NT2/D1 (cell line): Measurements from ENCODE around the gene KCNQ1.

ENCODE experiments used
- SUZ12 ChIP-seq: IDR thresholded peaks from 2 replicates; pipeline ENCODE4 v1.6.1; 2011; ENCODE audit not compliant: insufficient read length, insufficient read depth; ENCODE audit errors: extremely low read depth
- YY1 ChIP-seq: IDR thresholded peaks from 2 replicates; pipeline ENCODE4 v1.6.1; 2011; ENCODE audit not compliant: insufficient read length, insufficient read depth
- ZNF274 ChIP-seq: IDR thresholded peaks from 2 replicates; pipeline ENCODE4 v1.6.1; 2011; ENCODE audit warnings: mild to moderate bottlenecking, low read depth, low read length

GRCh38 chr11:2667940-2668339, 223.1 kb downstream of the KCNQ1 start:
- TF ChIP-seq YY1 (no peak), ZNF274 (no peak), SUZ12 (no peak)
